ENCODE results near the gene TBC1D3H. TPM values are rescaled to one million over a fixed set of nuclear protein-coding genes. Genes with fewer than 3 reads are reported as not detected.

Gene TBC1D3H
- total RNA-seq: not detected in 2 replicates

DNA sequence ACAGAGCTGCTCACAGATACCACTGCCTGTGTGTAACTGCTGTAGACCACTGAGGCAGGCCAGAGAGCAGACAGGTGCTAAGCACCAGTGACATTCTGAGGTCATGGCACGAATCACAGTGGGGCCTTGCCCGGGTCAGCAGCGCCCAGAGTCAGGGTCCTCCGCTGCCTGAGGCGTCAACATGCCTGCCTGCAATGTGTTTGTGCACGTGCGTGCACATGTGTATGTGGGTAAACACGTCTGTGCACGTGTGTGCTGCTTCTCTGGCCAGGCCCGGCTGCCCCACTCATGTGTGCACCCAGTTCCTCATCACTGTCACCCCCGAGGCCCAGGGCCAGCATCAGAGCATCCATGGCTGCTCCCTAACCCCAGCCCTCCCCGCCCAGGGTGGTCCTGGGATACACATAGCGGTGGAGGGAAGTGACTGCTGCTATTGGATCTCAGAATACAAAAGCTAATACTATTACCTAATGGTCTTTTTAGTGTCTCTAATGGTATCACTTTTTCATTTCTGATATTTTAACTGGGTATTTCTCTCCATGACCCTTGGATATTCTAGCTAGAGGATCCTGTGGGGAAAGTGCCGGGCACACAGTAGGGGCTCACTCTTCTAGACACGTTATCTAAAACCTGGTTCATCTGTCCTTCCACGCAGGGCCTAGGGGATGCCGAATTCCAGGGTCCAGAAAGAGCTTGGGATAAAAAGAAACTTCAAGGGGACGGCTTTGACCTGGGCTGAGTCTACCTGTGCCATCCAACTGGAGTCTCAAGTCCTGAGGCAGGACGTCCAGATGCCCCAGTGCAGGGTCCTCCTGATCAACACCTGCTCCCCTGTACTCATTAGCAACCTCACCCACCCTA is at the start of gene TBC1D3H:
TBC1D3H (minus strand) TSS at position 51 of the 861 bp plus-strand sequence. CDS start 1,540 bp downstream, outside the sequence.

Other genes starting within 250 kb of the TBC1D3H start
- gene TBC1D3B, start 211.8 kb downstream of the TBC1D3H start, total RNA-seq: 1.0 and 1.3 TPM in 2 replicates
- not detected in 2 replicates for gene CCL3L1, start 191.7 kb downstream of the TBC1D3H start, total RNA-seq
- 0.14 and 0.18 TPM in 2 replicates for gene CCL4L2, start 177.4 kb downstream of the TBC1D3H start, total RNA-seq
- 0.09 and 0.28 TPM in 2 replicates for gene TBC1D3I, start 123.9 kb downstream of the TBC1D3H start, total RNA-seq
- not detected in 2 replicates for gene TBC1D3G, start 64.6 kb downstream of the TBC1D3H start, total RNA-seq
- gene ZNHIT3, start 98.2 kb upstream of the TBC1D3H start, total RNA-seq: 23.7 and 26.3 TPM in 2 replicates
- gene MYO19, start 146.4 kb upstream of the TBC1D3H start, total RNA-seq: 27.4 and 28.0 TPM in 2 replicates
- gene PIGW, start 146.6 kb upstream of the TBC1D3H start, total RNA-seq: 2.3 and 2.9 TPM in 2 replicates
- gene GGNBP2, start 156.5 kb upstream of the TBC1D3H start, total RNA-seq: 67.4 and 69.3 TPM in 2 replicates
- 5.0 and 5.7 TPM in 2 replicates for gene DHRS11, start 203.4 kb upstream of the TBC1D3H start, total RNA-seq
- 3.4 and 5.2 TPM in 2 replicates for gene MRM1, start 213.1 kb upstream of the TBC1D3H start, total RNA-seq

Data from smooth muscle cell of bladder (primary cell).